Brain pericyte (primary cell): Measurements from ENCODE around the gene RGS7.
"Not testable (repeated sequence)": the region's sequence is repeated elsewhere in the genome, so short reads cannot be mapped to it uniquely, and the experiment has no call there.

Experiments
- DNase-seq: peaks from one replicate; pipeline ENCODE4 v3.0.0-alpha.2; 2012; ENCODE audit warnings: low read depth, low spot score

RGS7 gene

DNA sequence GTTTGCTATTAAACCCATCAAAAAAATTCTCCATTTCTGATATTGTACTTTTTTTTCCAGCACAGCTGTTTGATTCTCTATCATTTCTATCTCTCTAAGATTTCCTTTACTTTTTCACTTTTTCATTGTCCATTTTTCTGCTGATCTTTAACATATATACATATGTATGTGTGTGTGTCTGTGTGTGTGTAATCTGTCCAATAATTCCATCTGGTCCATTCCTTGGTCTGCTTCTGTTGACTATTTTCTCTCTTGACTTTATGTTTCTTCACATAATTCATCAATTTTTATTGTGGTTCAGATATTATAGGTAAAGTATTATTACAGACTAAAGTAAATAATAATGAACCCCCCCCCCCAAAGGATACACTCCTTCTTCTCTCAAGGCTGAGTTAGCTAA is 84.2 kb downstream of the RGS7 start:
- DNase-seq, result no peak

DNA sequence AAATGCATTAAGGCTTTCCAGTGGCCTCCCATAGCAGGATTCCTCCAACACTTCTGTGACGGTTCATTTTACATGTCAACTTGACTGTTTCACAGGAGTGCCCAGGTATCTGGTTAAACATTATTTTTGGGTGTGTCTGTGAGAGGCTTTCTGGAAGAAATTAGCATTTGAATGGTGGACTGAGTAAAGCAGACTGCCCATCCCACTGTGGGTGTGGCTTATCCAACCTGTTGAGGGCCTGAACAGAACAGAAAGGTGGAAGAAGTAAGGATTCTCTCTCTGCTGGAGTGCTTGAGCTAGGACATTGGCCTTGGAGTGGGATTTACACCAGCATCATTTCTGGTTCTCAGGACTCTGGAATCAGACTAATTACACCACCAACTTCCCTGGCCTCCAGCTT is 85.6 kb downstream of the RGS7 start:
- DNase-seq, result no peak

DNA sequence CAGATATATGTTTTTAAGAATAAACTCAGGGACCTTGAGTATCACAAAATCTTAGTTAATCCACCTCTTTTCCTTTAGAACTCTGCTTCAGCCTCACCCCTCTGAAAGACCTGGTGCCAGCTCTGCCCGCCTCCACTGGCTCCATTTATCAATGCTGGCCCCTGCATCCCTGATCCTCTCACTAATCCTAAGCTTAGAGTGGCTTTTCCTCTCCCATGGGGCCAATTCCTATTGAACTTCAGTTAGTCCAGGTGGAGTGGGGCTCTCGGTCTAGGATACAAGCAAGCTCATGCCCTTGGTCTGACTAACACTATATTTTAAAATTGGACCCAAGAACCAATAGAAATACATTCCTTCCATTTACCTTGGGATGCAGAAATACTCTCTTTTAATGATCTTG is 87.0 kb downstream of the RGS7 start:
- DNase-seq, result no peak

- no peak for DNase-seq
These were observed 87.9 kb downstream of the RGS7 start for GRCh38 chr1:241269116-241269515.

DNA sequence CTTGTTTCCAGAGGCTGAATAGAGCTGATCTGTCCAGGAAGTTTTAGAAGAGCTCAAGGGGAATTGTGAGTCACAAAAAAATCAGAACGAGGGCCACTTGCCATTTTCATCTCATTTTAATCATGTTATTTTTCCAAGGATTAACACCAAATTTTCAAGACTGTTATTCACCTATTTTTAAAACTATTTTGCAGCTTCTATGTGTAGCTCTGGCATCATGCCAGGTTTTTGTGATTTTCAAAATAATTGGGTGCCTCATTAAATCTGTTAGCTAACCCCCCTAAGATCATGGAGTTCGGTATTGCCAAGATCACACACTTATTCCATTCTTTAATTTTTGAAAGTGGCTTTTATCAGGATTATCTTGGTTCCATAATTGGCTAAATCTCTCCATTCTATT is 90.9 kb downstream of the RGS7 start:
- DNase-seq, result no peak

DNA sequence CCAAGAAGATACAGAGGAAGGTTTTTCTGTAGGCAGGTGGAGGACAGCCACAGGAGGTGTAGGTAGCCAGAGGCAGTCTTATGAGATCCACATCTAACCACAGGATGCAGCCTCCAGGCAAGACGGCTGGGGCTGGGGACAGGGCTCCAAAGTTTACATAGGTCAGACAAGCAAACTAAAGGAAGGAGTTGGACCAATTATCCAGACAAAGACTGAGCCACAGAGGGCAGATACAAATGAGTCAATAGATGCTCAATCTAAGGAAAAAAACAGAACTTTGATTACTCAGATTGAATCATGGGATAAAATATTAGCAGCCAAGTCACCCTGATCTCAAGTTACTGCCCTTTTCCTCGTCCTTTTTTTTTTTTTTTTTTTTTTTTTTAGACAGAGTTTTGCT is 91.6 kb downstream of the RGS7 start:
- no peak for DNase-seq

GRCh38 chr1:241263346-241263745 is 93.7 kb downstream of the RGS7 start:
- DNase-seq, result no peak

DNA sequence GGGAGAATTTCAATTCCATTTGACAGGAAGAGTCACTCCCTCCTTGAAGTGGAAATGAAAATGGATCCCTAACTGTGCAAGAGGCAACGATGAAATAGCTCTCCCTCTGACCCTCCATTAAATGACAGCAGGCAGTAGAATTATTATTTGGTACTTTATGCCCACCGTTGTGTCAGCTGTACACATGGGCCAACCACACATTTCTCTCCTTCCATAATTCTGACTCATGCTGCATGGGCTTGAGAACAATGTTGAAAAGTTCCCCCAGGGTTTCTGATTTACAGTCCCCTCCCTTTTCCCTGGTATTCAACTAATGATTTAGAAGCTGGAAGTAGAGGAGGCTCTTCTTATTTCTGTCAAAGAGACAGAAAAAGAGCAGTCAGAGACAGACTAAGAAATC is 103.5 kb downstream of the RGS7 start:
- no peak for DNase-seq

- DNase-seq, result no peak
These were observed 106.5 kb downstream of the RGS7 start for GRCh38 chr1:241250465-241250864.

- peak; percentile 6 for DNase-seq
These were observed 116.9 kb downstream of the RGS7 start for GRCh38 chr1:241240069-241240468.

DNA sequence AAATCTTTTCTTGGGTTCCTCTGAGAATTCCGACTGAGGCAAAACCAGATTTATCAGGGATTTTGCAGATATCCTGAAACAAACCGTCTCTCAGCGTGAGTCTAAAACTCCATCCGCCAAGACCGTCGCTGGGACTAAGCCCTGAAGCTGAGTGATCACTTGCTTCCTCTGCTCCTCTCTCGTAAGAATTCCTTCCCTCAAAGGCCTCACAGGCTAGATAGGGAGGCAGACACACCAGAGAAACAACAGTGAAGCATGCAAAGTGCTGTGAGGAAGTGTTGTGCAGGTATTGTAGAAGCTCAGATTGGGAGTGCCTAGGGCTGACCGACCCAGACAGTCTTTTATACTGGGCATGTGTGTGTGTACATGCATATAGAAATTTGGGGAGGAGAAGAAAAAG is 119.1 kb downstream of the RGS7 start:
- DNase-seq, result no peak

- no peak for DNase-seq
These were observed 121.6 kb downstream of the RGS7 start for GRCh38 chr1:241235256-241235897.

DNA sequence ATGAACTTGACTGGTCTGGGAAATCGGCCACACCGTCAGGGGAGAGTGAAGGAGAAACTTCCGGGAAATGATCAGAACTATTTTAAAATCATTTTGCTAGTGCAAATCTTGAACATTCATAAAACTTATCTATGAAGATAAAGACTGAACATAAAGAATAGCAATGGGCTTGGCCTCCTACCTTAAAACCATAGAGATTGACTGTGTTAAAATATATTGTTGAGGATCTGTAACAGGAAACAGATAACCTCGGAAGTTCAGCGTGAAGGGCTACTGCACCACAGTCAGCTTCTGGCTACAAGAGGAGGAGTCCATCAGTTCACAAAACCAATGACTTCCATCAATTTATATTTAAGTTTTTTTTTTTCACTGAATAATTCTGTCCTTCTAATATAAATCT is 127.3 kb downstream of the RGS7 start:
- DNase-seq, result no peak

DNA sequence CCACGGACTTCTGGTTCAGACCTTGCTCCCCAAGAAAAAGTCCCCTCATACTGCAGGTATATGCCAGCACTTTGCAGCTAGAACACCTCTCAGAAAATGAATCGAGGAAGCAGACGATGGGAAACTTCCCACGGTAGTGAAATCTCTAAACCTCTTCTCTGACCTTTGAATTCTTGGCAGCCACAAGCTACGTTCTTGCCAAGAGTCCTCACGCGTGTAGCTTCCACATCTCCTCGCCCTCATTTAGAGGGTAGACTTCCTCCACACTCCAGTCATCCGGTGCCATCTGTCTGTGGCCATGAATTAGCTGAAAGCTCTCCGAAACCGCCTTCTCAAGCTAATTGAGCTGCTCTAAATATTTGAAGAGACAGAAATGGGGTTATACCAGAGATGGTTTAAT is 127.8 kb downstream of the RGS7 start:
- DNase-seq, result no peak

DNA sequence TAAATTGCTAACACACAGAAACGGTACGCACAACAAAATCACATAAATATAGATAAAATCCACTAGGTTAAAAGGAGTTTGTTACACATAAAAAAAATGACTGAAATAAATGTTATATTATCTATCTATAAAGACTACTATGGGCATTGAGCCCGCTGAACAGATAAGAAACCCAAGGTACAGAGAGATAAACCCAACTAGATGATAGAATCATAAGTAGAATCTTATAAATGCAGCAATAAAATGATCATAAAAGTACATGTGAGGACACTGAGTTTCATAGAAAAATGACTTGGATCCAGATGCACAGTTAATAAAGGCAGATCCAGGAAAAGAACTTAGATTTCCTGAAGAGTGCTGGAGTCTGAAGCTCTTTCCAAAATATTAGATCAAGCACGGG is 128.7 kb downstream of the RGS7 start:
- no peak for DNase-seq

DNA sequence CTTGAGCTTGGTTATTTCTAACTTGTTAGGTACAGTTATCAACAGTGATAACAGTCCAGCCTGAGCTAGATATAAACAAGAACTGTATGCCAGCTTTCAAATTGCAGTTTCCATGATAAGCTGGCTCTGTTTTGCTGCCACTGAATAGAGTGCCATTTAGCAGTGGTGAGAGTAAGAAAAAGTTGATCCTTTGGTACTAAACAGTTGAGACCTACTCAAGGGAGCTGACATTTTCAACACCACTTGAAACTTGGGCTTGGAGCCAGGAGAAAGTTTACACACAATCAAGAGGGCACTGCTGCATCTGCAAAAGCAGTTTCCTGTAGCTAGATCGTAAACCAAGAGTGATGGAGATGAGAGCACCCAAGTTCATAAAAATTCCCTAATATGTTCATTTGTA is 131.3 kb downstream of the RGS7 start:
- DNase-seq, result no peak

DNA sequence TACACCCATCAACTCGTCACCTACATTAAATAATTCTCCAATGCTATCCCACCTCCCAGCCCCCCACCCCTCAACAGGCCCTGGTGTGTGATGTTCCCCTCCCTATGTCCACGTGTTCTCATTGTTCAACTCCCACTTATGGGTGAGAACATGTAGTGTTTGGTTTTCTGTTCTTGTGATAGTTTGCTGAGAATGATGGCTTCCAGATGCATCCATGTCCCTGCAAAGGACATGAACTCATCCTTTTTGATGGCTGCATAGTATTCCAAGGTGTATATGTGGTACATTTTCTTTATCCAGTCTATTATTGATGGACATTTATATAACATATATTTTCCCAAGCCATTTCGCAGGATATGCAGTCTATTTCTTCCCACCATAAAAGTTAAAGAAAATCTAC is 132.8 kb downstream of the RGS7 start:
- DNase-seq, result not testable (repeated sequence)

- not testable (repeated sequence) for DNase-seq
These were observed 134.2 kb downstream of the RGS7 start for GRCh38 chr1:241222813-241223212.

GRCh38 chr1:241221319-241221718 is 135.7 kb downstream of the RGS7 start:
- no peak for DNase-seq

- DNase-seq, result not testable (repeated sequence)
These were observed 136.1 kb downstream of the RGS7 start for GRCh38 chr1:241220913-241221312.

- no peak for DNase-seq
These were observed 137.6 kb downstream of the RGS7 start for GRCh38 chr1:241219449-241219848.

- DNase-seq, result no peak
These were observed 139.5 kb downstream of the RGS7 start for GRCh38 chr1:241217516-241217915.

- DNase-seq, result no peak
These were observed 141.3 kb downstream of the RGS7 start for GRCh38 chr1:241215683-241216082.

- DNase-seq, result no peak
These were observed 141.8 kb downstream of the RGS7 start for GRCh38 chr1:241215203-241215602.
